ENCODE data around the gene ADGRG7. TPM values are rescaled to one million over a fixed set of nuclear protein-coding genes. Genes with fewer than 3 reads are reported as not detected.

The ADGRG7 gene
- total RNA-seq, 2 donors from 2014 or later, result not detected

- TF ChIP-seq, protein P1, sequence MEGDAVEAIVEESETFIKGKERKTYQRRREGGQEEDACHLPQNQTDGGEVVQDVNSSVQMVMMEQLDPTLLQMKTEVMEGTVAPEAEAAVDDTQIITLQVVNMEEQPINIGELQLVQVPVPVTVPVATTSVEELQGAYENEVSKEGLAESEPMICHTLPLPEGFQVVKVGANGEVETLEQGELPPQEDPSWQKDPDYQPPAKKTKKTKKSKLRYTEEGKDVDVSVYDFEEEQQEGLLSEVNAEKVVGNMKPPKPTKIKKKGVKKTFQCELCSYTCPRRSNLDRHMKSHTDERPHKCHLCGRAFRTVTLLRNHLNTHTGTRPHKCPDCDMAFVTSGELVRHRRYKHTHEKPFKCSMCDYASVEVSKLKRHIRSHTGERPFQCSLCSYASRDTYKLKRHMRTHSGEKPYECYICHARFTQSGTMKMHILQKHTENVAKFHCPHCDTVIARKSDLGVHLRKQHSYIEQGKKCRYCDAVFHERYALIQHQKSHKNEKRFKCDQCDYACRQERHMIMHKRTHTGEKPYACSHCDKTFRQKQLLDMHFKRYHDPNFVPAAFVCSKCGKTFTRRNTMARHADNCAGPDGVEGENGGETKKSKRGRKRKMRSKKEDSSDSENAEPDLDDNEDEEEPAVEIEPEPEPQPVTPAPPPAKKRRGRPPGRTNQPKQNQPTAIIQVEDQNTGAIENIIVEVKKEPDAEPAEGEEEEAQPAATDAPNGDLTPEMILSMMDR (IDR thresholded peaks at IDR 0.05), result no peak
- H3K36me3 ChIP-seq, result peaks cover 12% of the 10 kb centered on the region
- no peaks in the 10 kb centered on the region for H3K9me3 ChIP-seq
Measured at GRCh38 chr3:100744671-100745070, 135.3 kb downstream of the ADGRG7 start.

More at GRCh38 chr3:100744671-100745070, 135.3 kb downstream of the ADGRG7 start:
- no peak for DNase-seq (ENCODE audit: low spot score)
- H3K27ac ChIP-seq, result no peak overlapping the region
- no peaks in the 10 kb centered on the region for H3K27me3 ChIP-seq (replicated peaks; ENCODE audit: insufficient read depth)
- ATAC-seq (ENCODE audit: insufficient number of reproducible peaks, low FRiP score, low read depth), result no peak
- H3K4me3 ChIP-seq, result no peak overlapping the region
- H3K4me1 ChIP-seq (ENCODE audit: control insufficient read depth in 1 of 2, low read depth in 2 of 2), result peaks cover 13 to 16% of the 10 kb centered on the region in 2 donors

Other genes with a start within 250 kb of the ADGRG7 start
- gene TOMM70, start 208.5 kb upstream of the ADGRG7 start, total RNA-seq, result 10 to 100 TPM; 22.5 to 30.3 TPM
- gene LNP1, start 208.1 kb upstream of the ADGRG7 start, total RNA-seq, result 10 to 100 TPM in 1 of 2 donors, 1 to 10 TPM in 1; 3.0 to 11.4 TPM
- gene TMEM45A, start 117.0 kb upstream of the ADGRG7 start, total RNA-seq, result 10 to 100 TPM; 21.1 to 26.5 TPM
- gene TFG, start 99.9 kb downstream of the ADGRG7 start, total RNA-seq, result 10 to 100 TPM; 70.1 to 86.7 TPM

Measured in thoracic aorta (tissue), 2 donors.